Subcutaneous abdominal adipose tissue (tissue), 5 donors: ENCODE measurements around the gene NOX5.

Experiments used
- H3K27ac ChIP-seq: one replicate; pipeline ENCODE4 v1.7.0; 2013; ENCODE audit warnings: low read depth, mild to moderate bottlenecking, inconsistent platforms, low read length, moderate library complexity
- H3K27me3 ChIP-seq, 5 donors: one replicate each; pipeline ENCODE4 v1.7.0; 2013; ENCODE audit warnings: low read length in 5 of 5, inconsistent platforms in 1 of 5; ENCODE audit not compliant: control insufficient read depth in 5 of 5, insufficient read depth in 4 of 5
- H3K36me3 ChIP-seq, 5 donors: one replicate each; pipeline ENCODE4 v1.7.0; 2013; ENCODE audit warnings: low read length in 5 of 5; ENCODE audit not compliant: control insufficient read depth in 5 of 5, insufficient read depth in 5 of 5
- H3K4me1 ChIP-seq, 5 donors: one replicate each; pipeline ENCODE4 v1.7.0; 2013; ENCODE audit warnings: low read length in 5 of 5, mild to moderate bottlenecking in 3 of 5, moderate library complexity in 1 of 5; ENCODE audit not compliant: control insufficient read depth in 5 of 5, insufficient read depth in 5 of 5
- H3K4me3 ChIP-seq, 5 donors: one replicate each; pipeline ENCODE4 v1.7.0; 2013; ENCODE audit warnings: low read length in 5 of 5, low read depth in 1 of 5
- H3K9ac ChIP-seq, 5 donors: one replicate each; pipeline ENCODE4 v1.7.0; 2013; ENCODE audit warnings: low read length in 5 of 5, mild to moderate bottlenecking in 4 of 5, moderate library complexity in 3 of 5
- H3K9me3 ChIP-seq, 5 donors: one replicate each; pipeline ENCODE4 v1.7.0; 2013; ENCODE audit warnings: low read length in 5 of 5; ENCODE audit not compliant: control insufficient read depth in 5 of 5
- donor health status: healthy.
- donor health status: healthy.
- donor health status: healthy.
- donor health status: healthy.
- donor health status: healthy.

NOX5 gene

GRCh38 chr15:69105451-69105985 is 91.0 kb downstream of the NOX5 start:
- Histone ChIP-seq H3K27me3 (no peaks in the 10 kb centered on the region), H3K4me3 (no peak overlapping the region), H3K27ac (no peak overlapping the region), H3K9me3 (no peaks in the 10 kb centered on the region), H3K36me3 (no peaks in the 10 kb centered on the region), H3K4me1 (no peaks in the 10 kb centered on the region), H3K9ac (no peak overlapping the region)

- no peaks in the 10 kb centered on the region for H3K27me3 ChIP-seq
- H3K36me3 ChIP-seq = no peaks in the 10 kb centered on the region
- no peaks in the 10 kb centered on the region for H3K9me3 ChIP-seq
- no peaks in the 10 kb centered on the region for H3K4me1 ChIP-seq
- no peak overlapping the region for H3K9ac ChIP-seq
- H3K27ac ChIP-seq = no peak overlapping the region
- H3K4me3 ChIP-seq = no peak overlapping the region
Measured at GRCh38 chr15:69107025-69107620, 92.6 kb downstream of the NOX5 start.
